A673 (cell line): ENCODE data around the gene MXD1. TPM values are rescaled to one million over a fixed set of nuclear protein-coding genes. Genes with fewer than 3 reads are reported as not detected.

Experiments
- BruUV-seq: library from RNA; stranded (reverse); fragments of 400-500 nt; replicated peaks from 2 replicates; lab custom pipeline; 2021; lab: Mats Ljungman, UMichigan
- CTCF ChIA-PET: fragments of 300-600 bp; sonication (Branson Sonifier 250); formaldehyde crosslinking; loops from one replicate; lab custom pipeline; 2022; ENCODE audit warnings: antibody characterized with exemption; lab: Charles Lee
- POLR2A ChIA-PET: fragments of 300-600 bp; sonication (Branson Sonifier 250); formaldehyde crosslinking; loops from one replicate; lab custom pipeline; 2022; ENCODE audit warnings: antibody characterized with exemption; ENCODE audit not compliant: low non-redundant PET; lab: Charles Lee
- DNase-seq: peaks from one replicate; pipeline ENCODE4 v3.0.0-alpha.2; 2015; ENCODE audit warnings: low spot score
- H3K27ac ChIP-seq: fragments of 200-600 bp; sonication (generic); 2 replicates; pipeline ENCODE4 v1.5.1; 2016; ENCODE audit warnings: mixed run types, low read depth, mild to moderate bottlenecking, mixed read lengths, antibody characterized with exemption, low read length; ENCODE audit not compliant: poor library complexity, severe bottlenecking
- H3K27me3 ChIP-seq: fragments of 200-600 bp; sonication (generic); replicated peaks from 2 replicates; pipeline ENCODE4 v1.6.1; 2017; ENCODE audit warnings: mixed run types, low read depth, mild to moderate bottlenecking, mixed read lengths, antibody characterized with exemption, low read length; ENCODE audit not compliant: insufficient read depth, poor library complexity
- H3K36me3 ChIP-seq: fragments of 200-600 bp; sonication (generic); 2 replicates; pipeline ENCODE4 v1.6.1; 2016; ENCODE audit warnings: mixed run types, mild to moderate bottlenecking, mixed read lengths, antibody characterized with exemption, low read length; ENCODE audit not compliant: insufficient read depth, poor library complexity, severe bottlenecking
- H3K4me1 ChIP-seq: fragments of 200-600 bp; sonication (generic); 2 replicates; pipeline ENCODE4 v1.6.1; 2017; ENCODE audit warnings: mixed run types, mild to moderate bottlenecking, mixed read lengths, antibody characterized with exemption, low read length; ENCODE audit not compliant: insufficient read depth, poor library complexity, severe bottlenecking
- H3K4me3 ChIP-seq: fragments of 200-600 bp; sonication (generic); 2 replicates; pipeline ENCODE4 v1.5.1; 2016; ENCODE audit warnings: low read depth, mixed run types, mild to moderate bottlenecking, mixed read lengths, low read length; ENCODE audit not compliant: poor library complexity, severe bottlenecking
- H3K9me3 ChIP-seq: fragments of 200-600 bp; sonication (generic); 2 replicates; pipeline ENCODE4 v1.6.1; 2016; ENCODE audit warnings: mixed run types, low read depth, mild to moderate bottlenecking, mixed read lengths, antibody characterized with exemption, low read length; ENCODE audit not compliant: poor library complexity, severe bottlenecking
- EZH2 ChIP-seq: fragments of 200-600 bp; sonication (generic); IDR thresholded peaks from 2 replicates; pipeline ENCODE4 v1.6.1; 2017; ENCODE audit warnings: borderline replicate concordance, low read depth, mild to moderate bottlenecking, mixed read lengths, antibody characterized with exemption, low read length; ENCODE audit not compliant: poor library complexity, severe bottlenecking
- intact Hi-C: fragments of 100-400 bp; cut with micrococcal nuclease; formaldehyde crosslinking; loops from one replicate; pipeline ENCODE4 v1.10.0; 2022; ENCODE audit not compliant: unreplicated experiment
- total RNA-seq: library from RNA; stranded (reverse); gene quantifications from 2 replicates; pipeline ENCODE4 v1.2.3, GENCODE V29; 2021
- TF ChIP-seq, protein P1 (sequence below): fragments of 300-800, 200-600 bp; sonication (generic); conservative IDR thresholded peaks from 2 replicates; pipeline ENCODE4 v1.5.1; 2017; ENCODE audit warnings: low read depth, mild to moderate bottlenecking, antibody characterized with exemption, low read length, moderate library complexity, mixed read lengths

Gene MXD1
- total RNA-seq, 1 experiment from 2014 or later = 3.7 TPM

DNA sequence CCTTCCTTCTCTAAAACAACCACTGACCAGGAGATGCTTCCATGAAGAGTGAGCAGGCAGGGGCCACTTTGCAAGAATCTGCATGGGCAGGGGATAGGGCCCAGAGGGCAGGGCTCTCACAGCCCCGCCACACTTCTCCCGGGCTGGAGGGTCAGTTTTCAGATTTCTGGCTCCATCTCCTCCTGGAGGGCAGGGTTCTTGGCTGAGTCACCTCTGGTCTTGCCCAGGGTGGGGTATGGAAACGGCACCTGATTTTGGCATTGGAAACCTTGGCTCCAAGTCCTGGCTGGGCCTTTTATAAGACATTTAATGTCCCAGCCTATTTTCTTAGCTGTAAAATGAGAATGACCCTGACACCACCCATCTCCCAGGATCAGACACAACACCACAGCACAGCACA, 74.1 kb downstream of the MXD1 start:
- TF ChIP-seq, protein P1, sequence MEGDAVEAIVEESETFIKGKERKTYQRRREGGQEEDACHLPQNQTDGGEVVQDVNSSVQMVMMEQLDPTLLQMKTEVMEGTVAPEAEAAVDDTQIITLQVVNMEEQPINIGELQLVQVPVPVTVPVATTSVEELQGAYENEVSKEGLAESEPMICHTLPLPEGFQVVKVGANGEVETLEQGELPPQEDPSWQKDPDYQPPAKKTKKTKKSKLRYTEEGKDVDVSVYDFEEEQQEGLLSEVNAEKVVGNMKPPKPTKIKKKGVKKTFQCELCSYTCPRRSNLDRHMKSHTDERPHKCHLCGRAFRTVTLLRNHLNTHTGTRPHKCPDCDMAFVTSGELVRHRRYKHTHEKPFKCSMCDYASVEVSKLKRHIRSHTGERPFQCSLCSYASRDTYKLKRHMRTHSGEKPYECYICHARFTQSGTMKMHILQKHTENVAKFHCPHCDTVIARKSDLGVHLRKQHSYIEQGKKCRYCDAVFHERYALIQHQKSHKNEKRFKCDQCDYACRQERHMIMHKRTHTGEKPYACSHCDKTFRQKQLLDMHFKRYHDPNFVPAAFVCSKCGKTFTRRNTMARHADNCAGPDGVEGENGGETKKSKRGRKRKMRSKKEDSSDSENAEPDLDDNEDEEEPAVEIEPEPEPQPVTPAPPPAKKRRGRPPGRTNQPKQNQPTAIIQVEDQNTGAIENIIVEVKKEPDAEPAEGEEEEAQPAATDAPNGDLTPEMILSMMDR = no peak
- TF ChIP-seq EZH2 = no peak
- no peak for DNase-seq
- CTCF ChIA-PET = no interaction called here
- Histone ChIP-seq H3K9me3 (no peaks in the 10 kb centered on the region), H3K36me3 (no peaks in the 10 kb centered on the region), H3K4me3 (no peak overlapping the region), H3K27me3 (no peaks in the 10 kb centered on the region), H3K27ac (no peak overlapping the region), H3K4me1 (peaks cover 12% of the 10 kb centered on the region)
- BruUV-seq = no TSS peak
- POLR2A ChIA-PET = interaction anchor here (0.6 kb wide), 1 partner anchor 684 kb away, joined by 4 read pairs; no protein-coding TSS in a partner anchor
- intact Hi-C loops = no loop called here

DNA sequence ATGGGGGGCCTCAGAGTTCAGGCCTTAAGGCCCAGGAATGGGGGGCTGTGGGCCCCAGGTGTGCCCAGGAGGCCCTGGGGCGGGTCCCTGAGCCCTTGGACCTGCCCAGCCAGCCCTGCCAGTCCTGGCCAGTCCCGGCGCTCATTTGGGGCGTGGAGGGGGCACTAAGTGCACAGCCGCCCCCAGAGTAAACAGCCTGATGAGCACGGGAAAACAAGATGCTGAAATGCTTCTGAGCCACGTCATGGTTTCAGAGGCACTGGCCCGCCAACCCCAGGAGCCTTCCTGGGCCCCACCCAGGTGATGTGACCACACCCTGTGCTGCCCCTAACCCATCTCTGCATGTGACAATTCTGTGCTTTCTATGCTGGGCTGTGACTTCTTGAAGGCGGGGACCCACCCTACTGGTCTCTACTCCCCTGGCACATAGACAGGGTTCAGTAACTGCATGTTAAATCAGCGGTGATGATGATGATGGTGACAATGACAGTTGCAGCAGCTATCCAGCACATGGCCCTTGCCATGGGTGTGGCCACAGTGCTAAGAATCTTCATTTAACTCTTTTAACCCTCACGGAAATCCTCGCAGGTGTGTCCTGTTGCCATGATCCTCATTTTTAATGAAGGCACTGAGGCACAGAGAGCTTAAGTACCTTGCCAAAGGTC, 74.7 kb downstream of the MXD1 start:
- BruUV-seq = no TSS peak
- POLR2A ChIA-PET = no interaction called here

More for the DNA sequence above, 74.7 kb downstream of the MXD1 start:
- H3K36me3 ChIP-seq = no peaks in the 10 kb centered on the region
- peaks cover 12% of the 10 kb centered on the region for H3K4me1 ChIP-seq
- no peak overlapping the region for H3K27ac ChIP-seq
- H3K4me3 ChIP-seq = no peak overlapping the region
- no peaks in the 10 kb centered on the region for H3K9me3 ChIP-seq
- TF ChIP-seq, protein P1 = no peak
- no peak for TF ChIP-seq EZH2
- DNase-seq = no peak
- intact Hi-C loops = no loop called here
- H3K27me3 ChIP-seq = no peaks in the 10 kb centered on the region
- CTCF ChIA-PET = no interaction called here

Other genes with a start within 250 kb of the MXD1 start
- gene ANXA4, start 173.0 kb upstream of the MXD1 start, total RNA-seq = 5.1 and 6.5 TPM in 2 replicates
- gene GMCL1, start 85.4 kb upstream of the MXD1 start, total RNA-seq = 20.8 and 24.1 TPM in 2 replicates
- gene SNRNP27, start 21.2 kb upstream of the MXD1 start, total RNA-seq = 72.5 and 76.3 TPM in 2 replicates
- 0.59 and 0.73 TPM in 2 replicates for gene ASPRV1, start 46.5 kb downstream of the MXD1 start, total RNA-seq
- gene PCBP1, start 172.4 kb downstream of the MXD1 start, total RNA-seq = 343 and 350 TPM in 2 replicates